EL (cell line): ENCODE data around the gene NR1D2.
"Not testable (repeated sequence)": the region's sequence is repeated elsewhere in the genome, so short reads cannot be mapped to it uniquely, and the experiment has no call there.

Source experiments
- DNase-seq: peaks from one replicate; pipeline ENCODE4 v3.0.0-alpha.2; 2016

NR1D2 gene

GRCh38 chr3:23944861-23945662, at the start of gene NR1D2:
Gene NR1D2, plus strand, starts transcription at chr3:23945286. Its CDS starts 293 bp downstream, at chr3:23945579.
- DNase-seq, result peak; percentile 85

GRCh38 chr3:23900744-23901143, 44.3 kb upstream of the NR1D2 start:
- peak; percentile 16 for DNase-seq

- no peak for DNase-seq
Observed at GRCh38 chr3:23904545-23904944, 40.5 kb upstream of the NR1D2 start.

- no peak for DNase-seq
Observed at GRCh38 chr3:23909341-23909740, 35.7 kb upstream of the NR1D2 start.

- DNase-seq, result no peak
Observed at GRCh38 chr3:23911397-23911796, 33.7 kb upstream of the NR1D2 start.

GRCh38 chr3:23912335-23912734, 32.8 kb upstream of the NR1D2 start:
- not testable (repeated sequence) for DNase-seq

- no peak for DNase-seq
Observed at GRCh38 chr3:23913182-23913581, 31.9 kb upstream of the NR1D2 start.

- DNase-seq, result no peak
Observed at GRCh38 chr3:23913873-23914743, 31.0 kb upstream of the NR1D2 start.

GRCh38 chr3:23915537-23916108, 29.5 kb upstream of the NR1D2 start:
- DNase-seq, result peak; percentile 23

GRCh38 chr3:23916152-23916885, 28.8 kb upstream of the NR1D2 start:
- no peak for DNase-seq

- DNase-seq, result peak; percentile 97
Observed at GRCh38 chr3:23916886-23917678, 28.0 kb upstream of the NR1D2 start, which contains the start of the genes NKIRAS1 and RPL15. Gene NKIRAS1, minus strand, starts transcription at chr3:23916990. Its CDS starts 6,086 bp downstream, at chr3:23910904. Gene RPL15, plus strand, starts transcription at chr3:23917132. Its CDS starts 728 bp downstream, at chr3:23917860.

- DNase-seq, result not testable (repeated sequence)
Observed at GRCh38 chr3:23917679-23918303, 27.3 kb upstream of the NR1D2 start.

- not testable (repeated sequence) for DNase-seq
Observed at GRCh38 chr3:23918331-23918730, 26.8 kb upstream of the NR1D2 start.

GRCh38 chr3:23919628-23920027, 25.5 kb upstream of the NR1D2 start:
- DNase-seq, result no peak

GRCh38 chr3:23920151-23920655, 24.9 kb upstream of the NR1D2 start:
- peak; percentile 15 for DNase-seq

- peak; percentile 41 for DNase-seq
Observed at GRCh38 chr3:23921052-23921511, 24.0 kb upstream of the NR1D2 start.

- DNase-seq, result peak; percentile 50
Observed at GRCh38 chr3:23923786-23924185, 21.3 kb upstream of the NR1D2 start.

- DNase-seq, result no peak
Observed at GRCh38 chr3:23926246-23926645, 18.8 kb upstream of the NR1D2 start.

- no peak for DNase-seq
Observed at GRCh38 chr3:23926736-23927135, 18.4 kb upstream of the NR1D2 start.

GRCh38 chr3:23928524-23928923, 16.6 kb upstream of the NR1D2 start:
- no peak for DNase-seq

GRCh38 chr3:23931597-23931996, 13.5 kb upstream of the NR1D2 start:
- no peak for DNase-seq
